Measurements from ENCODE around the gene TES. TPM values are rescaled to one million over a fixed set of nuclear protein-coding genes. Genes with fewer than 3 reads are reported as not detected.
"Not testable (repeated sequence)": the region's sequence is repeated elsewhere in the genome, so short reads cannot be mapped to it uniquely, and the experiment has no call there.

TES gene
- total RNA-seq, 1 donor from 2014 or later, result 15.9 TPM

- FAIRE-seq, result no peak
These were observed 29.8 kb downstream of the TES start for GRCh38 chr7:116240024-116240668.

GRCh38 chr7:116241291-116241690 lies 31.0 kb downstream of the TES start:
- no peak for DNase-seq (ENCODE audit: low spot score in 2 of 2)

More at GRCh38 chr7:116240024-116240668, 29.8 kb downstream of the TES start:
- DNase-seq (ENCODE audit: low spot score in 2 of 2), result no peak

GRCh38 chr7:116242178-116242577 lies 31.8 kb downstream of the TES start:
- no peak for FAIRE-seq
- DNase-seq (ENCODE audit: low spot score in 2 of 2), result no peak

More at GRCh38 chr7:116241291-116241690, 31.0 kb downstream of the TES start:
- no peak for FAIRE-seq

- DNase-seq (ENCODE audit: low spot score in 2 of 2) (no peak), FAIRE-seq (no peak)
These were observed 32.4 kb downstream of the TES start for GRCh38 chr7:116242759-116243158.

- not testable (repeated sequence) for FAIRE-seq; DNase-seq (ENCODE audit: low spot score in 2 of 2)
These were observed 34.5 kb downstream of the TES start for GRCh38 chr7:116244803-116245202.

- DNase-seq (ENCODE audit: low spot score in 2 of 2) (no peak), FAIRE-seq (no peak)
These were observed 36.0 kb downstream of the TES start for GRCh38 chr7:116246357-116246756.

- DNase-seq (ENCODE audit: low spot score in 2 of 2), result no peak
- no peak for FAIRE-seq
These were observed 39.7 kb downstream of the TES start for GRCh38 chr7:116249969-116250553.

GRCh38 chr7:116251675-116252074 lies 41.3 kb downstream of the TES start:
- FAIRE-seq, result no peak
- no peak for DNase-seq (ENCODE audit: low spot score in 2 of 2)

GRCh38 chr7:116252249-116252648 lies 41.9 kb downstream of the TES start:
- FAIRE-seq (no peak), DNase-seq (ENCODE audit: low spot score in 2 of 2) (no peak)

- DNase-seq (ENCODE audit: low spot score in 2 of 2) (no peak), FAIRE-seq (no peak)
These were observed 46.8 kb downstream of the TES start for GRCh38 chr7:116257156-116257555.

- peak; percentile 99 for FAIRE-seq
- DNase-seq (ENCODE audit: low spot score in 2 of 2), result peak; percentile 19 to 35
These were observed 48.4 kb downstream of the TES start for GRCh38 chr7:116258734-116259133.

GRCh38 chr7:116259156-116259870 lies 49.0 kb downstream of the TES start:
- no peak for FAIRE-seq
- DNase-seq (ENCODE audit: low spot score in 2 of 2), result no peak

- FAIRE-seq (no peak), DNase-seq (ENCODE audit: low spot score in 2 of 2) (no peak)
These were observed 49.6 kb downstream of the TES start for GRCh38 chr7:116259871-116260440.

GRCh38 chr7:116261904-116262303 lies 51.6 kb downstream of the TES start:
- DNase-seq (ENCODE audit: low spot score in 2 of 2) (no peak), FAIRE-seq (no peak)

- FAIRE-seq (no peak), DNase-seq (ENCODE audit: low spot score in 2 of 2) (no peak)
These were observed 55.5 kb downstream of the TES start for GRCh38 chr7:116265881-116266280.

GRCh38 chr7:116269466-116269865 lies 59.1 kb downstream of the TES start:
- DNase-seq (ENCODE audit: low spot score in 2 of 2) (no peak), FAIRE-seq (no peak)

- DNase-seq (ENCODE audit: low spot score in 2 of 2), result no peak
- FAIRE-seq, result no peak
These were observed 61.0 kb downstream of the TES start for GRCh38 chr7:116271161-116271913.

- FAIRE-seq, result peak; percentile 3
- DNase-seq (ENCODE audit: low spot score in 2 of 2), result no peak
These were observed 61.9 kb downstream of the TES start for GRCh38 chr7:116271963-116272886.

GRCh38 chr7:116273283-116273917 lies 63.1 kb downstream of the TES start:
- FAIRE-seq (no peak), DNase-seq (ENCODE audit: low spot score in 2 of 2) (no peak)

Measured in frontal cortex (tissue), 4 donors.